ENCODE data around the gene FANCG.

DNA sequence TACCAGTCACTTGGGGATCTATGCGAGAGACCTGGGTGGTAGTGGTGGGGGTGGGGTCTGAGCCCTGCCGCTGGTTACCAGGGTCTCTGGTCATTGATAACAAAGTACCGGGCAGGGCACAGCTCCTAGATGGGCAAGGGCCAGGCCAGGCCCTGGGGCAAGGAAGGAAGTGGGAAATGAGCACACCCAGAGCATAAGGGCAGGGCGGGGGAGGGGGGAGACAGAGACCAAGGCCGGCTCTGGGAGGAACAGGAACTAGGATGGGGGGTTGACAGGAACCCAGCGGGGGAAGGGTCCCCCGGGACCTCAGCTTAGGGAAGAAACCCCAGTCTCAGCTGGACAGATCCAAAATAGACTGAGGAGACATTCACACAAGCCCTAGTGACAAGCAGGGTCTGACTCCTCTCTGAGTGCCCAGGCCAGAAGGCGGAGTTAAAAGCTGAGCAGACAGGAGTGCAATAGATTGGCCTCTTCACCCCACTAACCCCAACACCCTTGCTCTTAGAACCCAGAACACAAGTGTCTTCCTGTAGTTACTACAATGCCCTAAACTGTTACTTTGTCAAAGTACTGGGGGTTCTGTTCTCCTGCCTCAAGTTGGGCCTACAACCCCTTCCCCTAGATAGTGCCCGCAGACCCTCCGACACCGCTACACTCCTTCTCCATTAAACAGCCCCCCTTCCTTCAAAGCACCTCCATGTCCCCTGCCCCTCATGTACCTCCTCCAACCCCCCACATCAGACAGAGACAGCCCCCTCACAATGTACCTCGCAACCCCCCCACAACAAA is 35.3 kb upstream of the FANCG start:
- TF ChIP-seq POLR2AphosphoS5 (IDR thresholded peaks at IDR 0.05) = peak; percentile 38 to 69 (median 60)
- TF ChIP-seq, protein P1, sequence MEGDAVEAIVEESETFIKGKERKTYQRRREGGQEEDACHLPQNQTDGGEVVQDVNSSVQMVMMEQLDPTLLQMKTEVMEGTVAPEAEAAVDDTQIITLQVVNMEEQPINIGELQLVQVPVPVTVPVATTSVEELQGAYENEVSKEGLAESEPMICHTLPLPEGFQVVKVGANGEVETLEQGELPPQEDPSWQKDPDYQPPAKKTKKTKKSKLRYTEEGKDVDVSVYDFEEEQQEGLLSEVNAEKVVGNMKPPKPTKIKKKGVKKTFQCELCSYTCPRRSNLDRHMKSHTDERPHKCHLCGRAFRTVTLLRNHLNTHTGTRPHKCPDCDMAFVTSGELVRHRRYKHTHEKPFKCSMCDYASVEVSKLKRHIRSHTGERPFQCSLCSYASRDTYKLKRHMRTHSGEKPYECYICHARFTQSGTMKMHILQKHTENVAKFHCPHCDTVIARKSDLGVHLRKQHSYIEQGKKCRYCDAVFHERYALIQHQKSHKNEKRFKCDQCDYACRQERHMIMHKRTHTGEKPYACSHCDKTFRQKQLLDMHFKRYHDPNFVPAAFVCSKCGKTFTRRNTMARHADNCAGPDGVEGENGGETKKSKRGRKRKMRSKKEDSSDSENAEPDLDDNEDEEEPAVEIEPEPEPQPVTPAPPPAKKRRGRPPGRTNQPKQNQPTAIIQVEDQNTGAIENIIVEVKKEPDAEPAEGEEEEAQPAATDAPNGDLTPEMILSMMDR (IDR thresholded peaks at IDR 0.05 in 8 of 11, conservative IDR thresholded peaks at IDR 0.05 in 3 of 11) = no peak
